Measurements from ENCODE around the gene WNT7B. TPM values are rescaled to one million over a fixed set of nuclear protein-coding genes. Genes with fewer than 3 reads are reported as not detected.

Gene WNT7B
- total RNA-seq, 1 experiment from 2014 or later = 95.0 TPM

DNA sequence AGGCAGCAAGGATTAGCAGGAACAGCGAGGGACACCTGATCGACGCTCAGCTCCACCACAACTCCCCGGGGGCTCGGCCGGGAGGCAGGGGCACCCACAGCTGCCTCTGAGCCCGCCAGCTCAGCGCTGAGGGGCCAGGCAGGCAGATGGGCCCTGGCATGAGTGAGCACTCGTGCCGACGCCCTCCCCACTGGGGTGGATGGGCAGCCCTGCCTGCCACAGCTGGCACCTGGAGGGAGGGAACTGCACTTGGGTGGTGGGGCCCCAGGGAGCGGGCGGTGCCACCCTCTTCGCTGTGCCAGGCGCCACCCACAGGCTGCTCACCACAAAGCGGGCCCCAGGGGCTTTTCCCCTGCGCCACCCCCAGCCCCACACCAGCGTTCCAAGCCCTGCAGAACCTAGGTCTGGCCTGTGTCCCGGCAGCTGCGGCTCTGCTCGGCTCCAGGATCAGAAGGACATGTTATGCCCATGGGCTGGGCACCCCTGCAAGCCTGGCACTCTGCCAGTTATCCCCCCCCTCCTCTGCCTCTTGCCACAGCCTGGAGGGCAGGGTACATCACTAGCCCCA is 28.8 kb downstream of the WNT7B start:
- DNase-seq (ENCODE audit: low read depth) = no peak
- in situ Hi-C loops (cut with HindIII; ENCODE audit: low pct_unique_long_range_greater_than_20kb, low sequenced_read_pairs) = no loop called here

- DNase-seq (ENCODE audit: low read depth) = peak; percentile 33
- in situ Hi-C loops (cut with HindIII; ENCODE audit: low pct_unique_long_range_greater_than_20kb, low sequenced_read_pairs) = no loop called here
Observed at GRCh38 chr22:45946805-45947600, 30.0 kb downstream of the WNT7B start.

- in situ Hi-C loops (cut with HindIII; ENCODE audit: low pct_unique_long_range_greater_than_20kb, low sequenced_read_pairs) = no loop called here
- no peak for DNase-seq (ENCODE audit: low read depth)
Observed at GRCh38 chr22:45945621-45946106, 31.3 kb downstream of the WNT7B start.

GRCh38 chr22:45942787-45943493 is 34.0 kb downstream of the WNT7B start:
- in situ Hi-C loops (cut with HindIII; ENCODE audit: low pct_unique_long_range_greater_than_20kb, low sequenced_read_pairs) = no loop called here
- no peak for DNase-seq (ENCODE audit: low read depth)

- no peak for DNase-seq (ENCODE audit: low read depth)
- in situ Hi-C loops (cut with HindIII; ENCODE audit: low pct_unique_long_range_greater_than_20kb, low sequenced_read_pairs) = no loop called here
Observed at GRCh38 chr22:45942344-45942743, 34.6 kb downstream of the WNT7B start.

DNA sequence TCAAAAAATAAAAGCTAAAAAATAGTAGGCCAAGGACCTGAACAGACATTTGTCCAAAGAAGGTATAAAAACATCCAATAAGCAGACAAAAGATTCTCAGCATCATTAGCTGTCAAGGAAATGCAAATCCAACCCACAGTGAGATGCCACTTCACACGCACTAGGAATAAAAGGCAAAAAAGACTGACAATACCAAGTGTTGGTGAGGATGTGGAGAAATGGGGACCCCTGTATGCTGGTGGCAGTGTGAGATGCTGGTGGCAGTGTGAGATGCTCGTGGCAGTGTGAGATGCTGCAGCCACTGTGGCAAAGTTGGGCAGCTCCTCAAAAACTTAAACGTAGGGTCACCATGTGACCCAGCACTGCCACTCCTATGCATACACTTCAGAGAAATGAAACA is 38.0 kb downstream of the WNT7B start:
- in situ Hi-C loops (cut with HindIII; ENCODE audit: low pct_unique_long_range_greater_than_20kb, low sequenced_read_pairs) = no loop called here
- DNase-seq (ENCODE audit: low read depth) = no peak

DNA sequence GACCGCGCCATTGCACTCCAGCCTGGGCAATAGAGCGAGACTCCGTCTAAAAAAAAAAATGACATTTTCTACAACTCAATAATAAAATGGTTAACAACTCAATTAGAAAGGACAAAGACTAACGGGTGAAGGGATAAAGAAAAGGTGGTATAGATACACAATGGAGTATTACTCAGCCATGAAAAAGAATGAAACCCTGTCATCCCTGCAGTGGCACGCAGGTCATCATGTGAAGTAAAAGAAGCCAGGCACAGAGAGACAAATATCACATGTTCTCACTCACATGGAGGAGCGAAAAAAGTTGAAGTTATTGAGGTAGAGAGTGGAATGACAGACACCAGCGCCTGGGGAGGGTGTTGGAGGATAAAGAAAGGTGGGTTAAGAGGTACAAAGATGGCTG is 39.0 kb downstream of the WNT7B start:
- in situ Hi-C loops (cut with HindIII; ENCODE audit: low pct_unique_long_range_greater_than_20kb, low sequenced_read_pairs) = no loop called here
- no peak for DNase-seq (ENCODE audit: low read depth)

DNA sequence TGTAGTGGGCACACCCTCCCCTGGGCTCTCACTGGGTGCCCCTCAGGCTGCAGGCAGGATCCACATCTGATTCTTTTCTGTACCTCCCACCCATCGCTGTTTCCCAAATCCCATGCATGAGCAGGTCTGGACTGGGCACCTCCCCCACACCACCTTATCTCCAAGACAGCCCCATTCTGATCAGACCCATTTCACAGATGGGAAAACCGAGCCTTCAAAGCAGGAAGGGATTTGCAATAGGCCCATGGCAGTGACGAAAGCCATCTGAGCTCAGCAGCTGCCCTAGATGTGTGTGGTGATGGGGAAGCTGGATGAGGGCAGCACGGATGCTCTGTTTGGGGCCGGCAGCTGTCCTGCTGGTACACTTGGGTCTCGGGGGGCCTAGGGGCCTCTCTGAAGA is 41.4 kb downstream of the WNT7B start:
- no peak for DNase-seq (ENCODE audit: low read depth)
- in situ Hi-C loops (cut with HindIII; ENCODE audit: low pct_unique_long_range_greater_than_20kb, low sequenced_read_pairs) = no loop called here

DNA sequence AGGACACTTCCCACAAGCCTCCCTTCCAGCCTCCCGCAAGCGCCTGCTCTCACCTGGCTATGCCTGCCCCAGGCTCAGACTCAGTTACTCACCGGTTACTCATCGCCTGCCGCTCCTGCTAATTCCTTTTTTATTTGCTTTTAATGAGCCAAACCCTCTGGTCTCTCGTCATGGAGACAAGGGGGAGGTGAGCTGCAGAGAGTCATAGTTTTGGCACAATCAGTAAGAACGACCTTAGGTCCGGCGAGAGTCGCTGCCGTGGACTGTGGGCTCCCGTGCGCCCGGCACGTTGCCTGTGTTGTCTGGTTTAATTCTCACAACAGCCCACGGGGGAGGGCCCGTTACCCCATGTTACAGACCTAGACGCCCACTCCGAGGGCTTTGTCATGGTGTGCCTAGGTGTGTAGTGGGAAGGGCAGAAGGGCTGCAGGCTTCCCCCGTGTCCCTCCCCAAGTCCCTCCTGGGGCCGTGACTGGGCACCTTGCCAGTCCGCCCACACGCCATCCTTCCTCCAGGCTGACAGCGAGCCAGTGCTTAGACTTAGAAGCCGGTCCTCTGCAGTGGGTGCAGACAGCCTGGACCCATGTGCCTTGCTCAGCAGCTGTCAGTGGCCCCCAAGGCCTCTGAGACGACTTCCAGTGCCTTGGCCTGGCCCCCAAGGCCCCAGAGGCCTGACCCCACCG is 42.2 kb downstream of the WNT7B start:
- DNase-seq (ENCODE audit: low read depth) = peak; percentile 95
- in situ Hi-C loops (cut with HindIII; ENCODE audit: low pct_unique_long_range_greater_than_20kb, low sequenced_read_pairs) = no loop called here

- no peak for DNase-seq (ENCODE audit: low read depth)
- in situ Hi-C loops (cut with HindIII; ENCODE audit: low pct_unique_long_range_greater_than_20kb, low sequenced_read_pairs) = no loop called here
Observed at GRCh38 chr22:45934168-45934564, 42.8 kb downstream of the WNT7B start.

GRCh38 chr22:45933506-45934167 is 43.3 kb downstream of the WNT7B start:
- in situ Hi-C loops (cut with HindIII; ENCODE audit: low pct_unique_long_range_greater_than_20kb, low sequenced_read_pairs) = no loop called here
- no peak for DNase-seq (ENCODE audit: low read depth)

- in situ Hi-C loops (cut with HindIII; ENCODE audit: low pct_unique_long_range_greater_than_20kb, low sequenced_read_pairs) = no loop called here
- no peak for DNase-seq (ENCODE audit: low read depth)
Observed at GRCh38 chr22:45932071-45932470, 44.9 kb downstream of the WNT7B start.

DNA sequence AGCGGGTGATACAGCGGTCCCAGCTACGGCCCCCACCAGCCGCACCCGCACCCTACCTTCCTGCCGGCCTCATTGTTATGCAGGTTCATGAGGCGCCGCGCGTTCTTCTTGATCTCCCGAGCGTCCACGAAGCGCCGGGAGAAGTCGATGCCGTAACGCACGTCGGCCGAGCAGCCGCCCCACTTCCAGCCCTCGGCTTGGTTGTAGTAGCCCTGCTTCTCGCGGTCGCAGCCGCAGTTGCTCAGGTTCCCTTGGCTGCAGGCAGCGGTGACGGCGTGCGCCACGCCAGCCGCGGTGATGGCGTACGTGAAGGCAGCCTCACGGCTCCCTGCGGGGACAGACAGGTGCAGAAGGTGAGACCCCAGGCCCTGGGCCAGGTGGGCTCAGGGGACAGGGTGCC is 45.9 kb downstream of the WNT7B start:
- in situ Hi-C loops (cut with HindIII; ENCODE audit: low pct_unique_long_range_greater_than_20kb, low sequenced_read_pairs) = no loop called here

GRCh38 chr22:45930324-45930723 is 46.6 kb downstream of the WNT7B start:
- no peak for DNase-seq (ENCODE audit: low read depth)
- in situ Hi-C loops (cut with HindIII; ENCODE audit: low pct_unique_long_range_greater_than_20kb, low sequenced_read_pairs) = no loop called here

More for the DNA sequence above, 45.9 kb downstream of the WNT7B start:
- no peak for DNase-seq (ENCODE audit: low read depth)

DNA sequence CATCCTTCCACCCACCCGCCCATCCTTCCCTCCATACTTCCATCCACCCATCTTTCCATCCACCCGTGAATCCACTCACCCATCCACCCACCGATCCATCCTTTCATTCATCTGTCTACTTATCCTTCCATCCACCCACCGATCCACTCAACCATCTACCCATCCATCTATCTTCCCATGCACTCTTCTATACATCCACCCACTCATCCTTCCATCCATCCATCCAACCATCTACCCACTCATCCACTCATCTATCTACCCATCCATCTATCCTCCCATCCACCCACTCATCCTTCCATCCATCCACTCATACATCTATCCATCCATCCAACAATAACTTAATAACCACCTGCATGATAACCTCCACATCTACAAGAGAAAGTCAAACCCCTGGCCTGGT is 47.3 kb downstream of the WNT7B start:
- in situ Hi-C loops (cut with HindIII; ENCODE audit: low pct_unique_long_range_greater_than_20kb, low sequenced_read_pairs) = no loop called here
- DNase-seq (ENCODE audit: low read depth) = no peak

GRCh38 chr22:45928726-45929368 is 48.1 kb downstream of the WNT7B start:
- in situ Hi-C loops (cut with HindIII; ENCODE audit: low pct_unique_long_range_greater_than_20kb, low sequenced_read_pairs) = no loop called here
- no peak for DNase-seq (ENCODE audit: low read depth)

GRCh38 chr22:45927059-45927458 is 49.9 kb downstream of the WNT7B start:
- in situ Hi-C loops (cut with HindIII; ENCODE audit: low pct_unique_long_range_greater_than_20kb, low sequenced_read_pairs) = no loop called here
- no peak for DNase-seq (ENCODE audit: low read depth)

DNA sequence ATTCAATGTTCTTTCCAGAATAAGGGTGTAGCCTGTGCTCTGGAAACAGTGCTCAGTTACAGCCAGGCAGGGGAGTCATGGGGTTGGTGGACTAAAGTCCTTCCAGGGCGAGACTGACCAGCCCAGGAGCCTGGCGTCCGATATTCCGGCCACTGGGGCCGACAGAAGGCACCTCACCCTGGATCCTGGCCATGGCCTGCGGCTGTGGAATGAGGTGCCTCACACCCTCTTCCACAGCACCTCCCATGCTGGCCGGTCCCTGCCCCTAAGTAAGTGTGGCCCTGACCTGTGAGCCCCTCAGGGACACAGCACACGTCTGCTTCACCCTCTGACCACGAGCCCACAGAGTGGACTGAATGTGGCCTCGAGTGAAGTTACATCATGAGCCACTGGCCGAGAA is 50.5 kb downstream of the WNT7B start:
- in situ Hi-C loops (cut with HindIII; ENCODE audit: low pct_unique_long_range_greater_than_20kb, low sequenced_read_pairs) = no loop called here
- no peak for DNase-seq (ENCODE audit: low read depth)
